Measurements from ENCODE around the gene MARF1.
"Not testable (repeated sequence)": the region's sequence is repeated elsewhere in the genome, so short reads cannot be mapped to it uniquely, and the experiment has no call there.

MARF1 gene

GRCh38 chr16:15567823-15568222 is 75.1 kb downstream of the MARF1 start:
- no peak for DNase-seq

GRCh38 chr16:15566095-15566494 is 76.9 kb downstream of the MARF1 start:
- no peak for DNase-seq

- no peak for DNase-seq
Measured at GRCh38 chr16:15564604-15565339, 78.2 kb downstream of the MARF1 start.

- DNase-seq: no peak
Measured at GRCh38 chr16:15559176-15559575, 83.8 kb downstream of the MARF1 start.

GRCh38 chr16:15557258-15557657 is 85.7 kb downstream of the MARF1 start:
- DNase-seq: no peak

- no peak for DNase-seq
Measured at GRCh38 chr16:15556130-15556529, 86.8 kb downstream of the MARF1 start.

GRCh38 chr16:15553313-15554088 is 89.5 kb downstream of the MARF1 start:
- no peak for DNase-seq

- DNase-seq: no peak
Measured at GRCh38 chr16:15552507-15552906, 90.4 kb downstream of the MARF1 start.

- DNase-seq: no peak
Measured at GRCh38 chr16:15548482-15548891, 94.5 kb downstream of the MARF1 start.

- no peak for DNase-seq
Measured at GRCh38 chr16:15547768-15548096, 95.2 kb downstream of the MARF1 start.

GRCh38 chr16:15547072-15547767 is 95.7 kb downstream of the MARF1 start:
- not testable (repeated sequence) for DNase-seq

GRCh38 chr16:15545544-15545943 is 97.4 kb downstream of the MARF1 start:
- DNase-seq: no peak

GRCh38 chr16:15544405-15544804 is 98.5 kb downstream of the MARF1 start:
- DNase-seq: no peak

Measured in SIG-M5 (cell line).